ENCODE results near the gene DENND5B.

The DENND5B gene

GRCh38 chr12:31605531-31605930 lies 14.6 kb upstream of the DENND5B start:
- FAIRE-seq, result peak; percentile 87
- no peak for DNase-seq (ENCODE audit: insufficient read length, low spot score)
- no peak for TF ChIP-seq CTCF (IDR thresholded peaks at IDR 0.05; ENCODE audit: insufficient read depth, missing control alignments)

GRCh38 chr12:31603546-31604009 lies 12.6 kb upstream of the DENND5B start:
- no peak for FAIRE-seq
- DNase-seq (ENCODE audit: insufficient read length, low spot score), result no peak

GRCh38 chr12:31600750-31601149 lies 9.8 kb upstream of the DENND5B start:
- FAIRE-seq (no peak), DNase-seq (ENCODE audit: insufficient read length, low spot score) (no peak)
- TF ChIP-seq CTCF (IDR thresholded peaks at IDR 0.05; ENCODE audit: insufficient read depth, missing control alignments), result no peak

More at GRCh38 chr12:31603546-31604009, 12.6 kb upstream of the DENND5B start:
- TF ChIP-seq CTCF (IDR thresholded peaks at IDR 0.05; ENCODE audit: insufficient read depth, missing control alignments), result no peak

- TF ChIP-seq CTCF (IDR thresholded peaks at IDR 0.05; ENCODE audit: insufficient read depth, missing control alignments), result no peak
- DNase-seq (ENCODE audit: insufficient read length, low spot score) (no peak), FAIRE-seq (no peak)
These were observed 9.3 kb upstream of the DENND5B start for GRCh38 chr12:31600252-31600651.

- no peak for DNase-seq (ENCODE audit: insufficient read length, low spot score)
- no peak for FAIRE-seq
- TF ChIP-seq CTCF (IDR thresholded peaks at IDR 0.05; ENCODE audit: insufficient read depth, missing control alignments), result no peak
These were observed 8.1 kb upstream of the DENND5B start for GRCh38 chr12:31599053-31599452.

- DNase-seq (ENCODE audit: insufficient read length, low spot score) (no peak), FAIRE-seq (no peak)
- no peak for TF ChIP-seq CTCF (IDR thresholded peaks at IDR 0.05; ENCODE audit: insufficient read depth, missing control alignments)
These were observed 6.1 kb upstream of the DENND5B start for GRCh38 chr12:31597066-31597465.

- no peak for FAIRE-seq
- DNase-seq (ENCODE audit: insufficient read length, low spot score), result no peak
- TF ChIP-seq CTCF (IDR thresholded peaks at IDR 0.05; ENCODE audit: insufficient read depth, missing control alignments), result no peak
These were observed 3.7 kb upstream of the DENND5B start for GRCh38 chr12:31594681-31595080.
